ENCODE data around the gene SETBP1.

DNA sequence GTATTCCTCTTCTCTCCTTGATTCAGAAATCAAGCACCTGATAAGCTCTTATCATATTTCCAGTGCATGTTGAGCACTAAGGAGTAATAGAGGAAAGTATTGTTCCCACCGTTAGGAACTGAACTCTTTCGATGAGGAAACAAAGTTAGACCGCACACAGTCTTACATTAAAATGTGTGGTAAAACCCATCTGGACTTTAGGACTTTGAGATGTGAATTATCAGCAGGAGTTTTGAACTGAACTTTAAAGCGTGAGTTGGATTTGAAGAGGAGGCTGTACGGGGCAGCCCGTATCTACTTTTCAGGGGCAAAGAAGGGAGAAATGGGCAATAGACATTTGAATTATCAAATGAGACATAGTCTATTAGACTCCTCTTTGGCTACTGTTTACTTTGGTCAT lies 134.4 kb downstream of the SETBP1 start:
- TF ChIP-seq, protein P1, sequence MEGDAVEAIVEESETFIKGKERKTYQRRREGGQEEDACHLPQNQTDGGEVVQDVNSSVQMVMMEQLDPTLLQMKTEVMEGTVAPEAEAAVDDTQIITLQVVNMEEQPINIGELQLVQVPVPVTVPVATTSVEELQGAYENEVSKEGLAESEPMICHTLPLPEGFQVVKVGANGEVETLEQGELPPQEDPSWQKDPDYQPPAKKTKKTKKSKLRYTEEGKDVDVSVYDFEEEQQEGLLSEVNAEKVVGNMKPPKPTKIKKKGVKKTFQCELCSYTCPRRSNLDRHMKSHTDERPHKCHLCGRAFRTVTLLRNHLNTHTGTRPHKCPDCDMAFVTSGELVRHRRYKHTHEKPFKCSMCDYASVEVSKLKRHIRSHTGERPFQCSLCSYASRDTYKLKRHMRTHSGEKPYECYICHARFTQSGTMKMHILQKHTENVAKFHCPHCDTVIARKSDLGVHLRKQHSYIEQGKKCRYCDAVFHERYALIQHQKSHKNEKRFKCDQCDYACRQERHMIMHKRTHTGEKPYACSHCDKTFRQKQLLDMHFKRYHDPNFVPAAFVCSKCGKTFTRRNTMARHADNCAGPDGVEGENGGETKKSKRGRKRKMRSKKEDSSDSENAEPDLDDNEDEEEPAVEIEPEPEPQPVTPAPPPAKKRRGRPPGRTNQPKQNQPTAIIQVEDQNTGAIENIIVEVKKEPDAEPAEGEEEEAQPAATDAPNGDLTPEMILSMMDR (IDR thresholded peaks at IDR 0.05; ENCODE audit: control extremely low read depth in 1 of 3, insufficient read depth in 1 of 3, low read depth in 1 of 3, low read length in 3 of 3), result no peak
- TF ChIP-seq TAF1 (IDR thresholded peaks at IDR 0.05; ENCODE audit: low read depth, low read length) (no peak), POLR2A (IDR thresholded peaks at IDR 0.05; ENCODE audit: control extremely low read depth in 1 of 2, low read depth in 2 of 2, low read length in 2 of 2) (no peak), CEBPB (IDR thresholded peaks at IDR 0.05; ENCODE audit: low read depth, low read length) (no peak), RNF2 (IDR thresholded peaks at IDR 0.05; ENCODE audit: borderline replicate concordance, low read depth, low read length, missing control alignments, poor library complexity, severe bottlenecking) (no peak)
- TF ChIP-seq, protein P2, sequence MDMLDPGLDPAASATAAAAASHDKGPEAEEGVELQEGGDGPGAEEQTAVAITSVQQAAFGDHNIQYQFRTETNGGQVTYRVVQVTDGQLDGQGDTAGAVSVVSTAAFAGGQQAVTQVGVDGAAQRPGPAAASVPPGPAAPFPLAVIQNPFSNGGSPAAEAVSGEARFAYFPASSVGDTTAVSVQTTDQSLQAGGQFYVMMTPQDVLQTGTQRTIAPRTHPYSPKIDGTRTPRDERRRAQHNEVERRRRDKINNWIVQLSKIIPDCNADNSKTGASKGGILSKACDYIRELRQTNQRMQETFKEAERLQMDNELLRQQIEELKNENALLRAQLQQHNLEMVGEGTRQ (IDR thresholded peaks at IDR 0.05; ENCODE audit: low read length), result no peak
- TF ChIP-seq, protein P3, sequence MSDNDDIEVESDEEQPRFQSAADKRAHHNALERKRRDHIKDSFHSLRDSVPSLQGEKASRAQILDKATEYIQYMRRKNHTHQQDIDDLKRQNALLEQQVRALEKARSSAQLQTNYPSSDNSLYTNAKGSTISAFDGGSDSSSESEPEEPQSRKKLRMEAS (IDR thresholded peaks at IDR 0.05), result no peak

Data from H1 (cell line).